Activated naive CD4-positive, alpha-beta T cell (primary cell): Measurements from ENCODE around the gene PDIK1L.

Source experiments
- DNase-seq, 4 experiments: peaks; one replicate each; lab custom pipeline; 2025; lab: John Stamatoyannopoulos, UW

Gene PDIK1L

DNA sequence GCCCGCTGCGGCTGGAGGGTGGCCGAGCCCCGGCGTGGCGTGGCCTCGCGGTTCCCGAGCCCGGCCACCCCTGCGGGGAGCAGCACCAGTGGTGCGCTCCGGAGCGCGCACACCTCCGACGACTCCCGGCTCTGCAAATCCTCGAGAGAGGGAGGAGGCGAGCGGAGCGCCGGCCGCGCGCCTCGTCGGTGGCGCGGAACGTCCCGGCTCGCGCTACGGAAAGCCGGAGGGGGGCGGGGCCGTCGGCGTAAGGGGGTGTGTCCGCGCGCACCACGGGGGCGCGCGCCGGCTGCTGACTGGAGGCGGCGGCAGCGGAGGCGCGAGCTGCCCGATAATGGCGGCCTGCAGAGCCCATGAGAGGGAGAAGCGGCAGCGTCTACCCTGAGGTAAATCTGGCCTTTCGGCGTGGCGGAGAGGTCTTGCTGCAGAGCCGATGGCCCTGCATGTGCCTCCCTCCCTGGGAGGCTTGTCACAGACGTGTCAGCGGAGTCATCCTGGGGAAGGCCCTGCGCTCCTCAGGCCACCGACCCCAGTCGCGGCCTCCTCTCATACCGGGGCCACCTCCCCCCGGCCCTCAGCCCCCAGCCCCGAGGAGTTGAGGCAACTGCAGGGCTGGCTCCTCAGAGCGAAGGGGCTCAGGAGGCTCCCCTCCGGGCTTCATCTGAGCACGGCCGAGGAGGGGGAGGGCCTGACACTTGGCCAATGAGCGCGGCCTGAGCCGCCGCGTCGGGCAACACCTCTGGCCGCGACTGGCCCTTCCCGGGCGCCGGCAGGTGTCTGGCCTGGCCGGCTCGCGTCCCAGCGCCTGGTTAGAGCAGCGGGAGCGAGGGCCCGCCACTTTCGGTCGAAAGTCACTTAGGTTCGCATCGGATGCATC, at the start of gene PDIK1L:
Gene PDIK1L, plus strand, starts transcription at position 295 of the 877 bp plus-strand sequence. CDS start 2,485 bp downstream, outside the sequence.
- DNase-seq = peak; percentile 88 to 95 (median 92)

DNA sequence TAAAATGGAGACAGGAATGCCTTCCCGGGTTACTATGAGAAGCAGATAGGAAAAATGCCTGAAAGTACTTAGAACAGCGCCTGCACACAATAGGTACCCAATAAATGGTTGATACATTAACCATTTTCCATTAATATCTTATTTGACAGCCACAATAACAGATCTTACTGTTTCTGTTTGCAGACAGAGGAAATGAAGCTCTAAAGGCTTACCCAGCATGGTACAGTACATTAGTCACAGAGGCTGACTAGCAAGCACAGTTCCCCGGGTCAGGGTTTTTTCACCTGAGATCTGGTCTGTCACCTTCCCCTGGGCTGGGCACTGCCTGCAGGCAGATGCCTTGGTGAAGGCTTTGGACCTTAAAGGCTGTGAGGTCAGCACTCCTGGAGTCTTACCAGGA, 47.1 kb upstream of the PDIK1L start:
- DNase-seq = no peak

DNA sequence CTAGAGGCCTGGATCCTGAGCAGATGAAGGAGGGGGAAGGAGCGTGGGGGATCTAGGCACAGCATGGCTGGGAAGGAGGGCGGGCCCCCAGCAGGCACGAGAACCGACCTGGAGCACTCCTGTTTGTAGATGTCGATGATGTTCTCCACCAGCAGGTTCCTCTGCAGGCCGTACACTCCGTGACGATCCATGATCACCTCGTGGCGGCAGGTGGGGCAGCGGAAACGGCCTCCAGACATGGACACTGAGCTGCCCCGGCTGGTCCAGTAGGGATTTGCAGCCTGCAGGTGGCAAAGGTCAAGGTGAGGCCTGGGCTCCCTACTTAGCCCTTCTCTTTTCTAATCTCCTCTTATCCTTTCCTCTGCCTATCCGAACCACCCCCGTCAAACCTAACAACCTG, 45.5 kb upstream of the PDIK1L start:
- DNase-seq = no peak

DNA sequence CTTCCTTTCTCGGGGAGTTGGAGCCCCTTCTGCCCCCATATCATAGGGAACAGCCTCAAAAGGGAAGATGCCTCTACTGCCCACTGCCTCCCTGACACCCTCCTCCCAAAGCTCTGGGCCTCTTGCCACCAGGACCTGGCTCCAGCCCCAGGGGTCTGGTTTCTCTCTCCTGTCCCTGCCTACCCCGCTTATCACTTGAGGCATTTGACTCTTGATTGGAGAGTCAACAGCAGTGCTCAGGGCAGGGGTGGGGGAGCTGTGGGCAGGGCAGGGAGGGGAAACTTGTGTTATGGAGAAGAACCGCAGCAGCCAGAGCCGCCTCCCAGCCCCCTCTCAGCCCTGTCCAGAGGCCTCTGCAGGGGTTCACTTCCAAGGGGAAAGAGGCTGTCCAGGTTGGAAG, 44.8 kb upstream of the PDIK1L start:
- no peak for DNase-seq

DNA sequence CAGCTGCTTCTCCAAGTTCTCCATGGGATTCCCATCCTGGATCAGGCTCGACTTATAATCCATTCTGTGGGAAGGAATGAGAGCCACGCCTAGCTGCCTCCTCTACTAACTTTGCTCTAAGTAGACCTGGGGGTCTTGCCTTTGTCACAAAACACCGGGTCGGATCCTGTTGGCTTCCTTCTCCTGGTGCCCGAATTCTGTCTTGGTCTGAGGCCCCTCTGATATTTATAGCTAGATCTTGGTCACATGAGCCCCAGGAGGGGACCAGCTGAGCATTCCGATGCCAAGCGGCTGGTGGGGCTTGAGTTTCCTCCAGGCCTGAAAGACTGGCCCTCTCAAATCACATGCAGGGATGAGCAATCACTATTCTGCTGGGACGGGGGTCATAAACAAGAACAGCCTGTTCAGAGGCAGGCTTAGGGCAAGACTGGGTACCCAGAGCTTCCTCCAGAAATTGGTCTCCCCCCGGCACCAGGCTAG, 44.2 kb upstream of the PDIK1L start, which contains the start of gene TRIM63:
Gene TRIM63, minus strand, starts transcription at position 199 of the 480 bp plus-strand sequence. Its CDS starts 136 bp downstream, at position 63.
- no peak for DNase-seq

DNA sequence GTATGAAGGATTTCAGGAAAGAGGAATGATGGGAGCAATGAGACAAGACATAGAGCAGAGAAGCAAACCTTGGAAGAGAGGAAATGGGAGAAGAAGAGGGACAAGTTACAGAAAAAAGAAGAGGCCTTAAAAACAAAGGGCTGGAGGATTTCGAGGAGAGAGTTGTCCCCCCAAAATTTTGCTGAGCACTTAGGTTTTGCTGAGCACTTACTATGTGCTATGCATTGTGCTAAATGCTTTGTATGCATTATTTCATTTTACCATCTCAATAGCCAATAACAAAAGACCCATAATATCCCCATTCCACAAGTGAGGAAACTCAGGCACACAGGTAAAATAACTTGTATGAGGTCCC, 41.7 kb upstream of the PDIK1L start:
- no peak for DNase-seq

DNA sequence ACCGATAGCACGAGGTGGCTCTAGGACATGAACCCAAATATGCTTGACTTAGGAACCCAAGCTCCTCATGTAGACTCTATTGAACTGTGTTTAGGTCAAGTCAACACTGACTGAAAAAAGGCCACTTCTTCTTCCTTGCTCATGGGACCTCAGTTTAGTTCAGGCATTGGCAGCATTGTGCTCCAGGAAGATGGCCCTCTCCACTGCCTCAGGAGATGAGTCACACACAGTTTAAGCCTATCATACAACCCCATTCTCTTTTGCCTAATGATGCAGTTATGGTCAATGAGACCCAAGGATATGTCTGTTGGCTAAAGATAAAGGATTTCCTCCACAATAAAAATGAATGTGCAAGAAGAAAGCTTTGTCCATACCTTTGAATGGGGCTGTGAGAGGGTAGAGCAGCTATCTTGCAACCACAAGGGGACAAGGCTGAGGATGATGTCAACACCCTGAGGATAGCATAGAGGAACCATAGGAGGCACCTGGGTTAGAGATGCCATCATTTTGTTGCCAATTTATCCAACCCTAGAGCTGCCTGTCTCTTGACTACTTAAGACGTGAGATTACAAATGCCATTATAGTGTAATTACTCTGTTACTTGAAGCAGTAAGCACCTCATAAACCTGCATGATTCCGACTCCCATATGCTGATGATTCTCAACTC, 41.2 kb upstream of the PDIK1L start:
- DNase-seq = no peak

DNA sequence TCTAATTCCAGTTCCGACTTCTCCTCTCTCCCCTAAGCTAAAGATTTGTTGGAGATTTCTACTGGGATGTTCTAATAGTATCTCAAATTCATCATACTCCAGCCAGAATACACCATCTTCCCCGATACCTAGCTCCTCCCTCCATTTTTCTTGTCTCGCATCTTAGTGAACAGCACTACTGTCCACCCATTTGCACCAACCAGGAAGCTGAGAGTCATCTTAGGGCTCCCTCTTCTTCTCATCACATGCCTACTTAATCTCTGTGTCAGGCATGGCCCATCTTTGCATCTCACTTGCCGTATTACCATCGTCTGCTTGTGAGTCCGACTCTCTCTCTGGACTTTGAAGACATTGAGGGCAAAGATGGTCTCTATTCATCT, 40.7 kb upstream of the PDIK1L start:
- no peak for DNase-seq

DNA sequence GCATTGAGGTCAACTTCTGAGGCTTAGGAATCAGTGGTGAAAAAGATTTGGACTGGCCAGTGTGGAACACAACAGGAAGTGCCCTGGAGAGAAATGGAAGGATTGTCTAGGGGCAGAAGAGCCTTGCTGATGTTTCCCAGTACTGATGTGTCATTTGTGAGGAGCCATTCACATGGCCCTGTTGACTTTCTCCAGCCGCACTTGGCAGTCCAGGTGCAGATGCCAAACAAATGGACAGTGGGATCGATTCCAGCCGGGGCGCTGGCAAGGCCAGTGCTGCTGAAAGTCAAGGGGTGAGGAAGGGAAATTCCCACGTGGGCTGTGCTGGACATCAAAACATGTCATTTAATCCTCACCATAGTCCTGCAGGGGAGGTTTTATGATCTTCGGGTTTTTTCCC, 39.3 kb upstream of the PDIK1L start:
- DNase-seq = no peak

DNA sequence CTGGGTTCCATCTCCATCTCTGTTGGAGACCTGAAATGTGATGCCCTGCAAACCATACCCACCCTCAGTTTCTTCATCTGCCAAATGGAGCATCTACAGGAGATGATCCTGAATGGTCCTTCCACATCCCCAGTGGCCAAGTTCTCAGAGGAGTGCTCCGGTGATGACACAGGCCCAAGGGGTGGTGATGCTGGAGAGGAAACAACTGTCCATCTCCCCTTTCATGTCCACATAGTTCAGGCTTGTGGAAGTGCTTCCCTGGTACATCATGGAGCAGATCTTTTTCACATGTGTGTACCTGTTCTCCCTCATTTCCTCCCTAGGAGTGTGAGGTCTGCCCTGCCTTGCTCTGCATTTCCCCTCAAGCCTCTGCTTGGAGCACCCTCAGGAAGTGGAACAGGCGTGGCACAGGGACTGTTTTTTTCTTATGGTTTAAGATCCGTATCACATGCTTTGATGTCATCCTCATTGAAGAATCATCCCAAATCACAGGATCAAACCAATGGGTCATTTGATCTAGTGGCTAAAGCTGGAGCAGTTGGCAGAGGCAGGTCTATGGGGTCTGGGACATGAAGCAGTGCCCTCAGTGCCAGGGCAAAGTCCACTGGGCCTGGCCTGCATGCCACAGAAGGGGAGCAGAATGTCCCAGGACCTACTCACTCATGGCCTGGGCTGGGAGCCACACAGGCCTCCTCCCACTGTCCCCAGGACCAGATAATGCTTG, 36.0 kb upstream of the PDIK1L start:
- no peak for DNase-seq

DNA sequence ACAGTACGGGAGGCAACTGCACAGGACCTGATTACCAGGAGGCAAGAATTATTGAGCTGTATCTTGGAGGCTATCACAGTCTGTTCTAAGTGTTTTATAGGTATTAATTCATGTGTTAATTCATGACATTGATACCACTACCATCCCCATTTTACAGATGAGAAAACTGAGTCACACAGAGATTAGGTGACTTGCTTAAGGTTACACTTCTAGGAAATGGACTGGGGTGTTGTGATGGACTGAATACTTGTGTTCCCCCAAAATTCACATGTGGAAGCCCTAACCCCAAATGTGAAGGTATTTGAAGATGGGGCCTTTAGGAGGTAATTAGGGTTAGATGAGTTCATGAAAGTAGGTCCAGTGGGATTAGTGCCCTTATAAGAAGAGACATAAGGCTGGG, 34.1 kb upstream of the PDIK1L start:
- no peak for DNase-seq

DNA sequence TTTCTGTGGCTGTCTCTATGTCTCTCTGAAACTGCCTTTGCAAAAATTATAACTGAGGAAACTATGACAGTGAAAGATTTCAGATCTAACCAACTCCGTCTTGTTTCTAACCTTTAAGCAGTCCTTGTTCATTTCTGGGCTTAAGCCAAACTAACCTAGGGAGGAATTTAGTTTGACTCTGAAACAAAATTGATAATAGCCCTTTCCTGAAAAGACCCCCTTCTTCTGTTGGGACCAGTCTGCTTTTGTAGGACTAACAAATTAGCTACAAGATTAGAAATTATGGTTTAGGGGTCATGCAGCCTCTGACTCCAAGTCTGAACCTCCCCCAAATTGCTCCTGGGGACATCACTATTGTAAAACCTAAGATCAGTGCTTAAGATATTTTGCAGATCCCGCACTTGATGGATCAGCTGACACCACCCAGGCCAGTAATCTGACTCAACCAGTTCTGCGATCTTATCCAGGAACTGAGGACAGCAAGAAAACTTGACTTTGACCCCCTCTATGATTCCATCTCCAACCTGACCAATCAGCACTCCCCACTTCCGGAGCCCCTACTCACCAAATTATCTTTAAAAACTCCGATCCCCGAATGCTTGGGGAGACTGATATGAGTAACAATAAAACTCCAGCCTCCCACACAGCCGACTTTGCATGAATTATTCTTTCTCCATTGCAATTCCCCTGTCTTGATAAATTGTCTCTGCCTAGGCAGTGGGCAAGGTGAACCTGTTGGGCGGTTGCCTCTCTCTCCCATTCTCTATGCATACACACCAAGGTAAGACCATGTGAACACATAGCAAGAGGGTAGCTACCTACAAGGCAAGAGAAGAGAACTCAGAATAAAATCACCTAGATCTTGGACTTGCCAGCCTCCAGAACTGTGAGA, 33.1 kb upstream of the PDIK1L start:
- DNase-seq = no peak

DNA sequence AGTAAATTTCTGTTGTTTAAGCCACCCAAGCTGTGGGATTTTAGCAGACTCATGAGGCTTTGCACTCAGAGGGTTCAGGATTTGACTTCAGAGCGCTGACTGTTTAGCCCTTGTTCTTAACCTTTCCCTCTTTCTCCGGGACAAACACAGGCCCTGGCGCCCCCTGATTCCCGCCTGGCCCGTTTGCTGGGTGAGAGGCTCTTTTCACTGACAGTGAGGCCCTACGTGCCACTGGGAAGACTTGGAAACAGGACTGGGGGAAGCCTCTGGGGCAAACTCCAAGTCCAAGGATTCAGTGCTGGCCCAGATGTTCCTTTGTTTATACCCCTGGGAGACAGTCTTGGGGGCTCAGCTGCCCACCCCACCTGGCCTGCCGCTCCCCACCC, 32.5 kb upstream of the PDIK1L start:
- no peak for DNase-seq

DNA sequence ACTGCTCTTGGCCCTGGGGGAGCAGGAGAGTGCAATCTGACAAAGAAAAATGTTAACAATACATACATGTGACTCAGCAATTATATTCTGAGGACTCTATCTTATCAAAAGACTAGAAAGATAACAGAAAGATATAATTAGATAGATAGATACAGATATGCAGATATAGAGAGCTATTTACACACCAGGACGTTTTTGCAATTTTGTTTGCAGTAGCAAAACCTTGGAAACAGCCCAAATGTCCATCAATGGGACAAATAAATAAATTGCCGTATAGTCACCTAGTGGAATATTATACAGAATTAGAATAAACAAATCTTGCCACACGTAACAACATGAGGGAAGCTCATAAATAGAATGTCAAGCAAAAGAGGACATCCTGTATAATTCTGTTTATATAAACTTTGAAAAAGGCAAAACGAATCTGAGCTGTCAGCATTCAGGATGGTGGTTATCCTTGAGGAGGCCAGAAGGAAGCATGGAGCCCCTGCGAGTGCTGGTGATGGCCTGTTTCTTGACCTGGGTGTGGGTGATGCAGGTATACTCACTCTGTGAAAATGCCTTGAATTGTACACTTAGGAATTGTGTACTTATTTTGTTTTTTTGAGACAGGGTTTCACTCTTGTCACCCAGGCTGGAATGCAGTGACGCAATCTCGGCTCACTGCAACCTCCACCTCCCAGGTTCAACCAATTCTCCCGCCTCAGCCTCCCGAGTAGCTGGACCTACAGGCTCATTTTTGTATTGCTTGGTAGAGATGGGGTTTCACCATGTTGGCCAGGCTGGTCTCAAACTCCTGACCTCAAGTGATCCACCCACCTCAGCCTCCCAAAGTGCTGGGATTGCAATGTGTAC, 31.4 kb upstream of the PDIK1L start:
- DNase-seq = no peak

DNA sequence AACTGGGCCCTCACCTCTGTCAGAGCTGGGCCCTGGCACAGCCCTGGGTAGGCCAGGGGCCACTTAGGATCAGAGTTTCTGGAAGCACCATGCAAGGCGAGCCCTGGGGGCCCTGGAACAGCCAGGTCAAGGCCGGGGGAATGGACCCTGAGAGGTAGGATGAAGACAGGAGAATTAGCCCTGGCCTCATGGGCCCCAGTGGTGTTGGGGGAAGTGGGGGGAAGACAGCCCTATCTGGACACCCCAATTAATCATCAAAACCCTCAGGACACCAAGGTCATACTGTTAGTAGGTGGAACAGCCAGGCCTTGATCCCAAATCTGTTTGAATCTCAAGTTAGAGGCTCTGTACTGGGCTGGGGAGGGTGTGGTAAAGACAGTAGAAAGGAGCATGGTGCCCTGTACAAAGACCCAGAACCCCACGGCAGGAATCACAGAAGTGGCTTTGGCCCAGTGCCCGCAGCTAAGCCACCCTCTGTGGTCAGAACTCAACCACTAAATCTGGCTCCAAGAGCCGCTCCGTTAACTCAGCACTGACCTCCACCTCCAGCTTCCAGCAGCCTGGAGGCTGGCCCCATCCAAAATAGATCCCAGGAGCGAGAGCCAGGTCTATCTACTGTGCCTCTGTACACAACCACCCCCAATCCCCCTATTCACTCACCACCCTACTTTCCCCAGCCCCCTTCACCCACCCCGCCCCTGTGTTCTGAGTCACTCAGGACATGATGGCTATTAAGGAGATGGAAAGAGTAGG, 30.2 kb upstream of the PDIK1L start:
- DNase-seq = no peak

DNA sequence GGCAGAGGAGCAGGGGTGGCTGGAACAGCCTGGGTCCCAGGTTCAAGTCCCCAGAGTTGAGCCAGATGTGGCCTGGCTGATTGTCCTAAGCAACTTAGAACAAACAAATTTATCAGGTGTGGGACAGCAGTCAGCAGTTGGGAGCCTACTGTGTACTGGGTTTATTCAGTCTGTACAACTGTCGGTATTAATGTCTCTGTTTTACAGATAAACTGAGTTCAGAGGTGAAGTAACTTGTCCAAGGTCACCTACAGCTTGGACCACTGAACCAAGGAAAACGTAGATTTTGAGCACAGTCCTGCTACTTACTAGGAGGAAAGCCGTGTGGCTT, 29.6 kb upstream of the PDIK1L start:
- no peak for DNase-seq

DNA sequence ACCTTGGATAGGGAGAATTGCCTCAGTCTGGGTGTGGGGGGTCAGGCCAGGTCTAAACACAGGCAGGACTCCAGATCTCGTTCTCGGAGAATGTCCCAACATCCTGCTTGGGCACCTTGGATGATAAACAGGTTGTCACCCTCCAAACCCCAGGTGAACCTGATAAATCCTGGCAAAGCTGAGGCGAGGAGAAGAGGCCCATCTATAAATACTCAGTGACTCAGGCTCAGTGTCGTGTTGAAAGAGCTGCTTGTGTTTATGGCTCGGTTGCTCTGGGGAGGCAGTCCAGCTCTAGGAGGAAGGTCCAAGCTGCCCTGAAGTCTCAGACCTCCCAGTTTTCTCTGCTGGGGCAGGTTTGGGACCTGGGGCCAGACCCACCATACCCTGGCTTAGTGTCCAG, 28.4 kb upstream of the PDIK1L start:
- DNase-seq = no peak

DNA sequence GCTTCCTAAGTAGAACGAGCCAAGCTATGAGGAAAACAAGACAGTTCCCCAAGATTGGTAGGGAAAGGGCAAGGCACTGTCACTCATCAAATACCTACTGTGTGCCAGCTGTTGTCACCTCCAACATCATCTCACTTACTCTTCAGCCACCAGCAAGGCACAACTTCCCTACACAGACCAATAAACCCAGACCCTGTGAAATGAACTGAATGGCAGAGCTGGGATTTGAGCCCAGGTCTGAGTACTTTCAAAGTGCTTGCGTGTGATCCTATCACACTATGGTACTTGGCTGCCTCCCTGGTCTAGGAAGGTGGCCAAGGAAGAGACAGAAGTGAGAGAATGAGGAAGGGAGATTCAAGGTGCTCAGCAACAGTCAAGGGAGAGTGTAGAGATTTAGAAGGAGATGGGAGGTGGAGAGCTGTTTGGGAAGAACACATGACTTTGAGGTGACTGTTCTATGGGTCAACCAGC, 27.5 kb upstream of the PDIK1L start:
- no peak for DNase-seq

DNA sequence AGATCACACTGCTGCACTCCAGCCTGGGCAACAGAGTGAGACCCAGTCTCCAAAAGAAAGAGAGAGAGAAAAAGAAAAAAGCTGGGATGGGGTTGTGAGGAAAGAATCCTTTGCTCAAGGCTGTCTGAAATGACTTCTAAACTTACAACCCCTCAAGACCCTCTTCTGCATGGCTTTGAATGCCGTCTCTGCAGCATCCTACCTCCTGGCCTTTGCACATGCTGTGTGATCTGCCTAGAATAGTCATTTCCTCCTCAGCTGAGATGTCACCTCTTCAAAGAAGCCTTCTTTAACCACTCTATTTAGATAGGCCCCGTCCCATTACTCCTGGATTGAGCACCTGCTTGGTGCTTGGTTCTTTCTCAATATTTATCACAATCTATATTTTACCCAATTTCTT, 26.8 kb upstream of the PDIK1L start:
- DNase-seq = no peak

DNA sequence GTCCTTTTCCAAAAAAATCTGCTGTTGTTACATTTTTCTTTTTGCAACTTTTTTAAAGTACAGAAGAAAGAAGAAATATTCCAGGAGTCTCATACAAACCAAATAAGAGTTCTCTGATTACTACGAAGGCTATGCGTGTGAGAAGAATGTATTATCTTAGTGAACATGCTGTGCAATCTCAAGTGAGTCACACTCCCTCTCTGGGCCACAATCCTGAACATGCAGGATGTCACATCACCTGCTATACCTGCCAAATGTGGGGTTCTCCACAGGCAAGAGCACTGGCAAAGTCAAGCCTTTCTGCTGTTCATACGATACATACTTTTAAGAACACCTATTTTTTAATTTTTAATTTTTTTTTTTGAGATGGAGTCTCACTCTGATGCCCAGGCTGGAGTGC, 22.5 kb upstream of the PDIK1L start:
- no peak for DNase-seq
